ENCODE measurements around the gene CHAF1B.

- TF ChIP-seq MAX (IDR thresholded peaks at IDR 0.05; ENCODE audit: insufficient read depth, insufficient read length) (no peak), JUN (IDR thresholded peaks at IDR 0.05; ENCODE audit: borderline replicate concordance, insufficient read depth, insufficient read length, low read depth) (no peak), CTCF (IDR thresholded peaks at IDR 0.05; ENCODE audit: extremely low read depth in 1 of 2, insufficient read depth in 1 of 2, low read depth in 1 of 2, low read length in 2 of 2) (no peak), POLR2A (IDR thresholded peaks at IDR 0.05; ENCODE audit: low read depth, low read length) (peak; percentile 64), POLR2AphosphoS5 (IDR thresholded peaks at IDR 0.05; ENCODE audit: insufficient read depth, low read depth, low read length) (peak; percentile 18), MYC (IDR thresholded peaks at IDR 0.05; ENCODE audit: low read depth, low read length) (no peak), GATA2 (IDR thresholded peaks at IDR 0.05; ENCODE audit: insufficient read depth, insufficient read length, low read depth, low read length) (no peak)
Observed at GRCh38 chr21:36428761-36429432, 43.7 kb downstream of the CHAF1B start.
